K562 (cell line): ENCODE data around the gene GAMT. TPM values are rescaled to one million over a fixed set of nuclear protein-coding genes. Genes with fewer than 3 reads are reported as not detected.

ENCODE experiments used
- ATAC-seq: fragments of 200-7000 bp; cut with Tn5 transposase; 3 replicates; pipeline ENCODE4 v1.9.1; 2020; ENCODE audit warnings: moderate library complexity
- BruUV-seq: library from RNA; stranded (reverse); fragments of 400-500 nt; replicated peaks from 2 replicates; lab custom pipeline; 2021; lab: Mats Ljungman, UMichigan
- CTCF ChIA-PET: fragments of 300-600 bp; formaldehyde crosslinking; extraction: SDS; loops from one replicate; lab custom pipeline; 2021; ENCODE audit warnings: low intra/inter-chr PET ratio; lab: Yijun Ruan, JAX
- POLR2A ChIA-PET: fragments of 300-600, 350-650 bp; sonication (Branson Sonifier 250); formaldehyde crosslinking; extraction: SDS; loops from one replicate; lab custom pipeline; 2021; ENCODE audit warnings: antibody characterized with exemption, inconsistent platforms; lab: Yijun Ruan, JAX
- DNase-seq, 4 experiments: peaks; one replicate each; pipeline versions ENCODE4 v3.0.0 to v3.0.0-alpha.2; 2011 to 2018; ENCODE audit warnings: low spot score in 3 of 4, mixed read lengths in 3 of 4; ENCODE audit errors: extremely low read depth in 1 of 4
- FAIRE-seq: peaks from 2 replicates; lab custom pipeline; 2011; peaks lifted over from hg19 to GRCh38; lab: Jason Lieb, UNC
- H2AFZ ChIP-seq: 2 replicates; pipeline ENCODE4 v1.6.0; 2011; ENCODE audit warnings: low read depth, low read length, control low read depth, inconsistent platforms
- H3K27ac ChIP-seq: fragments of 200-600 bp; 3 replicates; pipeline ENCODE4 v1.8.0; 2011; ENCODE audit warnings: low read depth, mild to moderate bottlenecking, control low read depth, inconsistent platforms, low read length, moderate library complexity, mixed read lengths; ENCODE audit errors: extremely low read depth
- H3K27me3 ChIP-seq, 2 experiments: fragments of 300-600 bp in 1 of 2; 2 replicates in 1 of 2; 3 replicates in 1 of 2; pipeline versions ENCODE4 v1.6.0 to v1.8.0; 2011; ENCODE audit warnings: inconsistent platforms in 2 of 2, low read length in 2 of 2, mild to moderate bottlenecking in 1 of 2, mixed read lengths in 1 of 2, moderate library complexity in 1 of 2; ENCODE audit not compliant: control insufficient read depth in 2 of 2, insufficient read depth in 2 of 2
- H3K36me3 ChIP-seq: fragments of 300-600 bp; 3 replicates; pipeline ENCODE4 v1.8.0; 2011; ENCODE audit warnings: mild to moderate bottlenecking, low read length, inconsistent platforms; ENCODE audit not compliant: control insufficient read depth, insufficient read depth
- H3K4me1 ChIP-seq, 2 experiments: fragments of 200-600 bp in 1 of 2; replicated peaks in 1 of 2; 2 replicates in 1 of 2; 3 replicates in 1 of 2; pipeline versions ENCODE4 v1.5.1 to v1.8.0; 2011; ENCODE audit warnings: inconsistent platforms in 2 of 2, low read length in 2 of 2, mild to moderate bottlenecking in 1 of 2, mixed read lengths in 1 of 2, moderate library complexity in 1 of 2; ENCODE audit not compliant: control insufficient read depth in 2 of 2, insufficient read depth in 2 of 2
- H3K4me2 ChIP-seq: 2 replicates; pipeline ENCODE4 v1.6.1; 2011; ENCODE audit warnings: low read length, control low read depth, inconsistent platforms, mixed read lengths; ENCODE audit not compliant: insufficient read depth
- H3K4me3 ChIP-seq: fragments of 200-600 bp; sonication (generic), shearing (Covaris generic); 2 replicates; pipeline ENCODE4 v1.5.1; 2016; ENCODE audit warnings: control low read depth, inconsistent platforms
- H3K79me2 ChIP-seq: fragments of 200-600 bp; 3 replicates; pipeline ENCODE4 v1.8.0; 2011; ENCODE audit warnings: low read length, inconsistent platforms; ENCODE audit not compliant: control insufficient read depth, insufficient read depth
- H3K9ac ChIP-seq, 2 experiments: 2 replicates each; pipeline versions ENCODE4 v1.6.0 to v1.6.1; 2011; ENCODE audit warnings: low read depth in 2 of 2, low read length in 2 of 2, control low read depth in 1 of 2, inconsistent platforms in 1 of 2, mild to moderate bottlenecking in 1 of 2, mixed read lengths in 1 of 2; ENCODE audit not compliant: insufficient read depth in 1 of 2
- H3K9me1 ChIP-seq: one replicate; pipeline ENCODE4 v1.6.0; 2011; ENCODE audit warnings: inconsistent platforms, mild to moderate bottlenecking, low read length, moderate library complexity; ENCODE audit not compliant: control insufficient read depth, insufficient read depth
- H3K9me3 ChIP-seq: replicated peaks from 2 replicates; pipeline ENCODE4 v1.5.1; 2011; ENCODE audit warnings: low read depth, low read length, inconsistent platforms; ENCODE audit not compliant: control insufficient read depth, insufficient read depth
- H4K20me1 ChIP-seq: replicated peaks from 2 replicates; pipeline ENCODE4 v1.6.1; 2011; ENCODE audit warnings: low read length, inconsistent platforms, mixed read lengths; ENCODE audit not compliant: control insufficient read depth, insufficient read depth
- BRF1 ChIP-seq: IDR thresholded peaks from 3 replicates; pipeline ENCODE4 v1.6.1; 2011; ENCODE audit warnings: borderline replicate concordance, mild to moderate bottlenecking; ENCODE audit not compliant: insufficient read length; ENCODE audit errors: extremely low read depth
- CREM ChIP-seq: IDR thresholded peaks from 2 replicates; pipeline ENCODE4 v1.6.1; 2014; ENCODE audit warnings: antibody characterized with exemption, low read depth
- HMG20A ChIP-seq: fragments of 450-650 bp; formaldehyde crosslinking; conservative IDR thresholded peaks from 2 replicates; pipeline ENCODE4 v1.4.0; 2020; ENCODE audit warnings: mild to moderate bottlenecking, mixed read lengths
- U2AF2 ChIP-seq: fragments of 200-400 bp; formaldehyde crosslinking; optimal IDR thresholded peaks from 2 replicates; pipeline ENCODE3; 2017; ENCODE audit warnings: low read depth, mild to moderate bottlenecking, low read length
- ZKSCAN3 ChIP-seq: fragments of 250-450 bp; sonication (Bioruptor Pico); IDR thresholded peaks from 2 replicates; pipeline ENCODE4 v1.4.0; 2020
- ZNF121 ChIP-seq: sonication (generic); formaldehyde crosslinking; conservative IDR thresholded peaks from 2 replicates; pipeline ENCODE4 v1.8.0; 2022; ENCODE audit warnings: missing genetic modification reagents
- ZNF76 ChIP-seq: fragments of 250-450 bp; sonication (Bioruptor Pico); IDR thresholded peaks from 2 replicates; pipeline ENCODE4 v1.4.0; 2020; ENCODE audit warnings: mild to moderate bottlenecking, moderate library complexity, borderline replicate concordance
- WGBS: fragments of 100-300 bp; shearing (Covaris generic); methylation state at CpG from one replicate; pipeline ENCODE4 v1.1.6; 2016; ENCODE audit warnings: low coverage, mixed read lengths; ENCODE audit not compliant: insufficient coverage; ENCODE audit errors: missing lambda C conversion rate; 5-methylcytosine and 5-hydroxymethylcytosine counted together
- in situ Hi-C: fragments of 300-500 bp; cut with MboI; formaldehyde crosslinking; loops from 4 replicates; pipeline ENCODE4 v1.15.0; 2018; ENCODE audit warnings: inconsistent platforms, mixed read lengths
- intact Hi-C: fragments of 100-400 bp; cut with micrococcal nuclease; formaldehyde crosslinking; loops from 2 replicates; pipeline ENCODE4 v1.14.2; 2022
- polyA plus RNA-seq, 8 experiments: library from polyadenylated mRNA; depleted of rRNA in 4 of 8; stranded (reverse) in 5 of 8; unstranded in 3 of 8; fragments of >200 nt; fragmentation: Nextera tagmentation in 2 of 8; fragmentation: Illumina TruSeq in 1 of 8; extraction: Ambion mirVana in 2 of 8; extraction: Trizol in 1 of 8; gene quantifications; 2 replicates each; pipeline versions ENCODE4 v1.2.1 to v1.2.3, GENCODE V29; 2011 to 2014; ENCODE audit warnings: inconsistent platforms in 1 of 8, missing spikeins in 1 of 8
- total RNA-seq, 7 experiments: library from RNA; depleted of rRNA in 6 of 7; stranded (reverse); fragments of >200 nt in 6 of 7; fragmentation: Illumina TruSeq in 2 of 7; extraction: Trizol in 2 of 7; gene quantifications; 2 replicates each; pipeline versions ENCODE4 v1.2.1 to v1.2.3, GENCODE V29; 2011 to 2021; ENCODE audit warnings: low replicate concordance in 1 of 7

The GAMT gene
- total and polyA plus RNA-seq, 9 of the 15 experiments (the other 6 are each of a cell fraction or from before 2014, with no cell fraction given): 1.3 to 35.3 (median 27.2) TPM

GRCh38 chr19:1382250-1382649 lies 19.1 kb downstream of the GAMT start:
- DNase-seq: no peak
- no peaks in the 10 kb centered on the region for H3K27me3 ChIP-seq
- H3K9me1 ChIP-seq: no peaks in the 10 kb centered on the region
- H2AFZ ChIP-seq: no peak overlapping the region
- no TSS peak for BruUV-seq
- H3K4me1 ChIP-seq: peaks cover 0 to 50% of the 10 kb centered on the region in 2 experiments; a peak in 2 of 5 replicates
- peaks cover 32% of the 10 kb centered on the region; the same call in 2 of the 3 replicates for H3K36me3 ChIP-seq
- no peak for TF ChIP-seq U2AF2
- TF ChIP-seq ZNF121 (CRISPR knock-in tag): peak; percentile 53
- no peak for TF ChIP-seq ZNF76 (CRISPR knock-in tag)
- TF ChIP-seq HMG20A (CRISPR knock-in tag): no peak
- TF ChIP-seq BRF1: no peak
- TF ChIP-seq ZKSCAN3 (CRISPR knock-in tag): no peak
- TF ChIP-seq CREM: no peak
- H3K9ac ChIP-seq: no peak overlapping the region
- 51% methylated on average over 3 of the region's 3 CpGs for WGBS
- H3K4me2 ChIP-seq: no peak overlapping the region
- no peak for FAIRE-seq
- CTCF ChIA-PET: interaction anchor here (0.5 to 0.7 kb wide), 3 partner anchors 9 to 53 kb away, joined by 4 to 6 read pairs (median 4); no protein-coding TSS in a partner anchor
- H4K20me1 ChIP-seq: no peaks in the 10 kb centered on the region; the same call in 1 of the 2 replicates
- H3K79me2 ChIP-seq: peaks cover 35% of the 10 kb centered on the region
- in situ Hi-C loops (loop anchor here (5.0 kb wide), 1 partner anchor 105 kb away; the partner anchor contains the start of gene FAM174C), intact Hi-C loops (no loop called here)
- POLR2A ChIA-PET: interaction anchor here (0.7 to 1.3 kb wide), 2 partner anchors 15 to 113 kb away, joined by 4 to 6 read pairs; no protein-coding TSS in a partner anchor
- ATAC-seq: no peak
- no peak overlapping the region for H3K4me3 ChIP-seq
- H3K27ac ChIP-seq: no peak overlapping the region
- no peaks in the 10 kb centered on the region for H3K9me3 ChIP-seq
